ENCODE measurements around the gene ZNF141. TPM values are rescaled to one million over a fixed set of nuclear protein-coding genes. Genes with fewer than 3 reads are reported as not detected.

Gene ZNF141
- total RNA-seq, 1 experiment from 2014 or later: 42.1 TPM

GRCh38 chr4:336893-337142 is 796 bp upstream of the ZNF141 start:
- Mint-ChIP-seq H3K27me3 (ENCODE audit: low read depth) (peaks cover 10% of the 10 kb centered on the region), H3K4me3 (peak overlapping the region; percentile 99), H3K9me3 (peaks cover 8 to 54% of the 10 kb centered on the region in 2 experiments), H3K36me3 (ENCODE audit: insufficient read depth in 1 of 3, low read depth in 3 of 3) (peaks cover 19 to 38% (median 30%) of the 10 kb centered on the region in 3 experiments), H3K4me1 (peaks cover 14 to 27% of the 10 kb centered on the region in 2 experiments), H3K27ac (peak overlapping the region in 1 of 3 experiments; percentile 87; a peak in 2 of 7 replicates)
- Histone ChIP-seq H2BK120ac (ENCODE audit: low read depth, low read length, poor library complexity, severe bottlenecking) (no peak overlapping the region), H4K5ac (ENCODE audit: insufficient read length, low read depth, low read length) (no peak overlapping the region), H3K14ac (ENCODE audit: insufficient read depth, low read length) (no peak overlapping the region), H3K79me1 (ENCODE audit: insufficient read depth, low read depth, low read length, poor library complexity, severe bottlenecking) (peaks cover 7% of the 10 kb centered on the region), H3K27me3 (ENCODE audit: insufficient read depth, low read length) (no peaks in the 10 kb centered on the region; the same call in 1 of the 2 replicates), H2AK5ac (ENCODE audit: insufficient read length, low read length) (no peak overlapping the region), H3K4me1 (ENCODE audit: insufficient read depth, low read length) (peaks cover 8% of the 10 kb centered on the region), H4K91ac (ENCODE audit: insufficient read length, low read depth, low read length) (no peak overlapping the region), H3K9me3 (ENCODE audit: control insufficient read depth, low read depth, low read length) (no peaks in the 10 kb centered on the region), H3K79me2 (ENCODE audit: insufficient read depth, low read length) (peaks cover 28% of the 10 kb centered on the region), H2BK5ac (ENCODE audit: insufficient read length, low read length) (no peak overlapping the region), H2BK12ac (ENCODE audit: insufficient read length, low read depth, low read length) (no peak overlapping the region), H4K8ac (replicated peaks; ENCODE audit: insufficient read length, low read depth, low read length) (no peak overlapping the region), H3K4ac (ENCODE audit: low read depth, low read length) (no peak overlapping the region), H2BK15ac (ENCODE audit: low read depth, low read length) (no peak overlapping the region), H3K27ac (ENCODE audit: insufficient read length, low read depth, low read length) (no peak overlapping the region), H2AFZ (ENCODE audit: low read length) (no peak overlapping the region), H3K18ac (ENCODE audit: insufficient read length, low read depth, low read length) (no peak overlapping the region), H3K23ac (ENCODE audit: insufficient read length, low read depth, low read length) (no peak overlapping the region), H4K20me1 (ENCODE audit: control insufficient read depth, insufficient read depth, insufficient read length) (no peaks in the 10 kb centered on the region), H3T11ph (ENCODE audit: low read length) (no peak overlapping the region), H3K9ac (ENCODE audit: extremely low read depth, insufficient read length, low read length) (no peak overlapping the region), H3K56ac (ENCODE audit: insufficient read length, low read depth, low read length) (no peak overlapping the region), H3K4me2 (ENCODE audit: insufficient read depth, insufficient read length, low read length) (peak overlapping the region; percentile 79), H2BK20ac (ENCODE audit: low read depth, low read length, poor library complexity, severe bottlenecking) (no peak overlapping the region), H3K23me2 (ENCODE audit: insufficient read length, low read depth, low read length, poor library complexity, severe bottlenecking) (peaks cover 27% of the 10 kb centered on the region)
- TF ChIP-seq CTCF (conservative IDR thresholded peaks at IDR 0.05): no peak
- no peak for DNase-seq
- WGBS (ENCODE audit: extremely low coverage, insufficient read length, low lambda C conversion rate): no CpG with 5 or more reads among the region's 18 CpGs
